HG03280 (cell line): ENCODE results near the gene SFR1.
"Not testable (repeated sequence)": the region's sequence is repeated elsewhere in the genome, so short reads cannot be mapped to it uniquely, and the experiment has no call there.

ENCODE experiments used
- ATAC-seq: cut with Tn5 transposase; IDR thresholded peaks from one replicate; pipeline ENCODE4 v1.9.1; 2021; ENCODE audit warnings: mild to moderate bottlenecking, moderate library complexity; ENCODE audit not compliant: unreplicated experiment

Gene SFR1

GRCh38 chr10:104155591-104155990, 33.6 kb downstream of the SFR1 start:
- no peak for ATAC-seq

GRCh38 chr10:104170610-104171254, 48.8 kb downstream of the SFR1 start:
- no peak for ATAC-seq

GRCh38 chr10:104174136-104174535, 52.2 kb downstream of the SFR1 start:
- not testable (repeated sequence) for ATAC-seq
